HL-60/S4 treated with retinoic acid at 250 ng/mL for 4 days and 3 days (cell line): Measurements from ENCODE around the gene FES.
"Not testable (repeated sequence)": the region's sequence is repeated elsewhere in the genome, so short reads cannot be mapped to it uniquely, and the experiment has no call there.

ENCODE experiments used
- in situ Hi-C: fragments of 300-500 bp; cut with MboI; formaldehyde crosslinking; loops from 2 replicates; pipeline ENCODE4 v1.7.0; 2022; ENCODE audit warnings: low sequenced_read_pairs

Gene FES

GRCh38 chr15:90883976-90884718 lies at the start of gene FES:
TSS of gene FES (plus strand) at chr15:90884504. CDS start at chr15:90885046, 542 bp downstream.
- in situ Hi-C loops, result loop anchor here (25.0 kb wide), 1 partner anchor 572 kb away; no protein-coding TSS in a partner anchor

- in situ Hi-C loops, result no loop called here
Observed at GRCh38 chr15:90834626-90835025, 49.7 kb upstream of the FES start.

GRCh38 chr15:90836296-90836871 lies 47.9 kb upstream of the FES start:
- in situ Hi-C loops, result no loop called here

- in situ Hi-C loops, result no loop called here
Observed at GRCh38 chr15:90837094-90837493, 47.2 kb upstream of the FES start.

GRCh38 chr15:90838139-90838538 lies 46.2 kb upstream of the FES start:
- in situ Hi-C loops, result no loop called here

GRCh38 chr15:90838544-90838943 lies 45.8 kb upstream of the FES start:
- in situ Hi-C loops, result no loop called here

GRCh38 chr15:90839187-90840071 lies 44.9 kb upstream of the FES start:
- in situ Hi-C loops, result no loop called here

GRCh38 chr15:90840157-90840855 lies 44.0 kb upstream of the FES start:
- in situ Hi-C loops, result no loop called here

GRCh38 chr15:90840954-90841353 lies 43.4 kb upstream of the FES start:
- in situ Hi-C loops, result no loop called here

- in situ Hi-C loops, result no loop called here
Observed at GRCh38 chr15:90844696-90845095, 39.6 kb upstream of the FES start.

- in situ Hi-C loops, result no loop called here
Observed at GRCh38 chr15:90845201-90845949, 38.9 kb upstream of the FES start.

- in situ Hi-C loops, result not testable (repeated sequence)
Observed at GRCh38 chr15:90849424-90849823, 34.9 kb upstream of the FES start.

- in situ Hi-C loops, result no loop called here
Observed at GRCh38 chr15:90851114-90851513, 33.2 kb upstream of the FES start.

GRCh38 chr15:90851940-90852339 lies 32.4 kb upstream of the FES start:
- in situ Hi-C loops, result no loop called here

GRCh38 chr15:90855139-90855538 lies 29.2 kb upstream of the FES start:
- in situ Hi-C loops, result no loop called here

GRCh38 chr15:90857337-90857736 lies 27.0 kb upstream of the FES start:
- in situ Hi-C loops, result no loop called here

- in situ Hi-C loops, result no loop called here
Observed at GRCh38 chr15:90857883-90858443, 26.3 kb upstream of the FES start.

- in situ Hi-C loops, result no loop called here
Observed at GRCh38 chr15:90859234-90860131, 24.8 kb upstream of the FES start.

- in situ Hi-C loops, result no loop called here
Observed at GRCh38 chr15:90860450-90860849, 23.9 kb upstream of the FES start.
